Neural cell (in vitro differentiated cells): ENCODE results near the gene CAPSL.

Experiments
- CTCF ChIP-seq: fragments of 450-650 bp; IDR thresholded peaks from 2 replicates; pipeline ENCODE4 v1.5.1; 2014; ENCODE audit warnings: antibody characterized with exemption, mild to moderate bottlenecking, moderate library complexity; ENCODE audit not compliant: poor library complexity, severe bottlenecking
- MXI1 ChIP-seq: fragments of 450-650 bp; conservative IDR thresholded peaks from 2 replicates; pipeline ENCODE4 v1.6.1; 2014; ENCODE audit warnings: antibody characterized with exemption, mild to moderate bottlenecking; ENCODE audit not compliant: poor library complexity, severe bottlenecking
- POLR2AphosphoS5 ChIP-seq: IDR thresholded peaks from 2 replicates; pipeline ENCODE4 v1.6.1; 2012
- RAD21 ChIP-seq: fragments of 450-650 bp; conservative IDR thresholded peaks from 2 replicates; pipeline ENCODE4 v1.6.1; 2014; ENCODE audit warnings: antibody characterized with exemption, mild to moderate bottlenecking, moderate library complexity

- TF ChIP-seq CTCF (peak; percentile 96), MXI1 (no peak), RAD21 (peak; percentile 98), POLR2AphosphoS5 (no peak)
Observed at GRCh38 chr5:35926389-35927051, 11.9 kb downstream of the CAPSL start.
